ENCODE measurements around the gene UBE3B. TPM values are rescaled to one million over a fixed set of nuclear protein-coding genes. Genes with fewer than 3 reads are reported as not detected.

UBE3B gene
- total and polyA plus RNA-seq, 9 donors: 12.1 to 53.4 (median 33.2) TPM

DNA sequence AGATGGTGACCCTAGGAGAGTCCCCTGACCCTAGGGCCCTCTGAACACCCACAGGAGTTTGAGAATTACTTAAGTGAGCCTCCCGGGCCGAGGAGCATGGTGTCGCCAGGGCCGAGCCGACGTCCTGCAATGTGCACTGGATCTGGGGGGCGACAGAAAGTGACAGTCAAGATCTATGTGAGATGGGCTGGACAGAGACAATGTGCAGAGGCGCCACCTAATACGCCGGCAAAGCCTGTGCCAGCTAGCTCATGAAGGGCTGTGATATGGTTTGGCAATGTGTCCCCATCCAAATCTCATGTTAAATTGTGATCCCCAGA is 84.2 kb downstream of the UBE3B start:
- H3K27me3 ChIP-seq: no peaks in the 10 kb centered on the region
- H3K4me3 ChIP-seq: no peak overlapping the region
- DNase-seq: no peak
- H3K4me1 ChIP-seq (ENCODE audit: insufficient read depth): no peaks in the 10 kb centered on the region
- H3K36me3 ChIP-seq: no peaks in the 10 kb centered on the region
- WGBS, 3 donors: 94 to 97% (median 95%) methylated on average over 10 of the region's 10 CpGs
- H3K9me3 ChIP-seq: no peaks in the 10 kb centered on the region
- intact Hi-C loops (cut with DNase I): no loop called here
- TF ChIP-seq, protein P1, sequence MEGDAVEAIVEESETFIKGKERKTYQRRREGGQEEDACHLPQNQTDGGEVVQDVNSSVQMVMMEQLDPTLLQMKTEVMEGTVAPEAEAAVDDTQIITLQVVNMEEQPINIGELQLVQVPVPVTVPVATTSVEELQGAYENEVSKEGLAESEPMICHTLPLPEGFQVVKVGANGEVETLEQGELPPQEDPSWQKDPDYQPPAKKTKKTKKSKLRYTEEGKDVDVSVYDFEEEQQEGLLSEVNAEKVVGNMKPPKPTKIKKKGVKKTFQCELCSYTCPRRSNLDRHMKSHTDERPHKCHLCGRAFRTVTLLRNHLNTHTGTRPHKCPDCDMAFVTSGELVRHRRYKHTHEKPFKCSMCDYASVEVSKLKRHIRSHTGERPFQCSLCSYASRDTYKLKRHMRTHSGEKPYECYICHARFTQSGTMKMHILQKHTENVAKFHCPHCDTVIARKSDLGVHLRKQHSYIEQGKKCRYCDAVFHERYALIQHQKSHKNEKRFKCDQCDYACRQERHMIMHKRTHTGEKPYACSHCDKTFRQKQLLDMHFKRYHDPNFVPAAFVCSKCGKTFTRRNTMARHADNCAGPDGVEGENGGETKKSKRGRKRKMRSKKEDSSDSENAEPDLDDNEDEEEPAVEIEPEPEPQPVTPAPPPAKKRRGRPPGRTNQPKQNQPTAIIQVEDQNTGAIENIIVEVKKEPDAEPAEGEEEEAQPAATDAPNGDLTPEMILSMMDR (IDR thresholded peaks at IDR 0.05): no peak
- TF ChIP-seq POLR2A (IDR thresholded peaks at IDR 0.05): no peak
- TF ChIP-seq EP300 (IDR thresholded peaks at IDR 0.05): no peak
- H3K27ac ChIP-seq: no peak overlapping the region

DNA sequence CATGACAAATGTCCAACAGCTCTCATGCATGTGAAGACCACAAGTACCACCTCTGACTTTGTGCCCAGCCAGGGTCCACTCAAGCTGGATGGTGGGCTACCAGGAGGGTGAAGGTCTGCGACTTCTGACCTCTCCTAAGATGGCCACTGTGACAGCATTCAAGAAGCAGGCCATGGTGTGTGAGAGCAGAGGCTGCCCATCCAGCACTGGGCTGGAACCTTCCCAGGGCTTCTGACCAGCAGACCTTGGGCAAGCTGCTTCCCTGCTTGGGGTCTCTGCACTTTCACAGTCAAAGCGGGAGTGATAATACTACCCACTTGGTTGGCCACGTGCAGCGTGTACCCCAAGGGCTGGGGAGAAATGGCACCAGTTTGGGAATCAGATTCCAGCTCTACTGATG is 85.4 kb downstream of the UBE3B start:
- Histone ChIP-seq H3K4me1 (ENCODE audit: insufficient read depth) (no peaks in the 10 kb centered on the region), H3K27ac (no peak overlapping the region), H3K9me3 (no peaks in the 10 kb centered on the region), H3K36me3 (no peaks in the 10 kb centered on the region), H3K27me3 (no peaks in the 10 kb centered on the region), H3K4me3 (no peak overlapping the region)
- intact Hi-C loops (cut with DNase I): no loop called here
- WGBS, 3 donors: 89 to 94% (median 92%) methylated on average over 4 of the region's 4 CpGs
- DNase-seq: no peak
- TF ChIP-seq POLR2A (IDR thresholded peaks at IDR 0.05): no peak
- TF ChIP-seq EP300 (IDR thresholded peaks at IDR 0.05): no peak
- TF ChIP-seq, protein P1 (IDR thresholded peaks at IDR 0.05): no peak

DNA sequence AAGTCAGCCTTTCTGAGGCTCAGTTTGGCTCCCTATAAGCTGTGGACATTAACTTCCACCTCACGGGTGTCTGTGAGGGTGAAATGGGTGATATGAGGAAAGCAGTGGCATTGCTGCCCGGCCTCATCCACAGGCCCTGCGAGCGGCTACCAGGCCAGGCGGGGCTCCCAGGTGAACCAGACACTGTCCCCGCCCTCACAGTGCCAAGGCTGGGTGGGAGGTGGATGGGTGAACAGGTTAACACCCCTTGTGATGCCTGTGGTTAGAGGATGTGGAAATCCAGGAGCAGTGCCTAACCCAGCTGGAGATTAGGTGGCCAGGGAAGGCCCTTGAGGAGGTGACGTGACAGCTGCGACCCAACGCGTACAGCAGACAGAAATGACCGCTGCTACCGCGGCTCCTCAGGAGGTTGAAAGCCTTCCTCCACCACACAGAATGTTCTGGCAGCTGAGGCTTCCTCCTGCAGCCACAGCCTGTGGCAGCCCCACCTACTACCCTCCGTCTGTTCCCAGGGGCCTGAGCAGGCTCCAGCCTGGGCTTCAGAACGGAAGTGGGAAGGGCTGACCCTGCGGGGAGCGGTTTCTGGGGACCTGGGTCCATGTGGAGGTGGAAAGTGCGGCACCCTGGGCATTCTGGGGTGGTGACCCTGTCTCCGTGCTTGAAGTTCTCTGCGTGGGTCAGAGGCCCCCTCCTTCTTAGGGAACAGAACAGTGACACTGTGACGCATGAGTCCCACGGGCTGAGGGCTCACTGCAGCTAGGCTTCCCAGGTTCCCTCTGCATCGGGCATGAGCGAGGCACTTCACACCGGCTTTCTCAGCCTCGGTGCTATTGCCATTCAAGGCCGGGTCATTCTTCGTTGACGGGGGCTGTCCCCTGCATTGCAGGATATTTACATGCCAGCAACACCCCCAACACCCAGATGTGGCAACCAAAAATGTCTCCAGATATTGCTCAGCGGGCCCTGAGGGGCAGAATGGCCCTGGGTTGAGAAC is 86.2 kb downstream of the UBE3B start:
- Histone ChIP-seq H3K4me1 (ENCODE audit: insufficient read depth) (no peaks in the 10 kb centered on the region), H3K9me3 (no peaks in the 10 kb centered on the region), H3K27ac (no peak overlapping the region), H3K27me3 (no peaks in the 10 kb centered on the region), H3K36me3 (no peaks in the 10 kb centered on the region), H3K4me3 (no peak overlapping the region)
- peak in 1 of 5 donors; percentile 33 for DNase-seq
- intact Hi-C loops (cut with DNase I): no loop called here
- TF ChIP-seq, protein P1 (IDR thresholded peaks at IDR 0.05): no peak
- TF ChIP-seq EP300 (IDR thresholded peaks at IDR 0.05): no peak
- TF ChIP-seq POLR2A (IDR thresholded peaks at IDR 0.05): no peak
- whole genome bisulfite sequencing, 3 donors: 83 to 86% (median 84%) methylated on average over 30 of the region's 30 CpGs

DNA sequence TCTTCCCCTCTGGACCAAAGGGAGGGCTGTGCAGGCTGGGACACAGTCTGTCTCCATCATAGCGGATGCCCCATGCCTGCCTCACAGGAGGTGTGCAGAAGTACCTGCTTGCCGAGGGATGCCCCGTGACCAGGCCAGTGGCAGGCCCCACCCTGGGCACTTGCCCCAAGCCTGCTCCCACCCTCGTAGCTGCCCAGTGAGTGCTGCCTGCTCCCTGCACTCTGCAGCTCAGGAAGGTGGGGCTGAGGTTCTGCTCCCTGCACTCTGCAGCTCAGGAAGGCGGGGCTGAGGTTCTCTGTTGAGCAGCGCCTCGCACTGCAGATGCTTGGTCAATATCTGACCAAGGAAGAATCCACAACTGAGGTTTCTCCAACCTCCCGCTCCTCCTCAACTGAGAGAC is 89.0 kb downstream of the UBE3B start:
- H3K27ac ChIP-seq: no peak overlapping the region
- DNase-seq: no peak
- TF ChIP-seq EP300 (IDR thresholded peaks at IDR 0.05) (no peak), POLR2A (IDR thresholded peaks at IDR 0.05) (no peak)
- no peaks in the 10 kb centered on the region for H3K9me3 ChIP-seq
- no peaks in the 10 kb centered on the region for H3K4me1 ChIP-seq (ENCODE audit: insufficient read depth)
- no peaks in the 10 kb centered on the region for H3K27me3 ChIP-seq
- intact Hi-C loops (cut with DNase I): no loop called here
- no peaks in the 10 kb centered on the region for H3K36me3 ChIP-seq
- 87 to 94% (median 91%) methylated on average over 8 of the region's 8 CpGs for WGBS, 3 donors
- H3K4me3 ChIP-seq: no peak overlapping the region

DNA sequence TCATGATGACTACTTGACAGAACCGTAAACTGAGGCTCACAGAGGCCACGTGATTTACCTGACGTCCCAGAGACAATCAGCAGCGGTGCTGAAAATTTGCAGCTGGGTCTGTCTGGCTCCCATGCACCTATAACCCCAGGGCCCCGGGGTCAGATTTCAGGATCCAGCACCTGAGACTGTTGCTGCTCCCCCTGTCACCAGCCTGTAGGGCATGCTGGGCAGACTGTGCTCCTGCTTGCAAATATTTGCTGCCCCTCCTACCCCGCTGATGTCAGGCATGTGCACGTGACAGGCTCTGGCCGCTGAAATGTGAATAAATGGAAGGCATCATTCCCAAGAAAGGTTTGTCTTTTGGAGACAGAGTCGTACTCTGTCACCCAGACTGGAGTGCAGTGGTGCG is 89.9 kb downstream of the UBE3B start:
- no peaks in the 10 kb centered on the region for H3K36me3 ChIP-seq
- H3K4me3 ChIP-seq: no peak overlapping the region
- no peak overlapping the region for H3K27ac ChIP-seq
- no peaks in the 10 kb centered on the region for H3K9me3 ChIP-seq
- H3K4me1 ChIP-seq (ENCODE audit: insufficient read depth): no peaks in the 10 kb centered on the region
- 88 to 93% (median 88%) methylated on average over 10 of the region's 10 CpGs for WGBS, 3 donors
- intact Hi-C loops (cut with DNase I): no loop called here
- DNase-seq: no peak
- TF ChIP-seq, protein P1 (IDR thresholded peaks at IDR 0.05): no peak
- TF ChIP-seq POLR2A (IDR thresholded peaks at IDR 0.05) (no peak), EP300 (IDR thresholded peaks at IDR 0.05) (no peak)
- no peaks in the 10 kb centered on the region for H3K27me3 ChIP-seq
